ENCODE data around the gene PKN1. TPM values are rescaled to one million over a fixed set of nuclear protein-coding genes. Genes with fewer than 3 reads are reported as not detected.

The PKN1 gene
- total and polyA plus RNA-seq, 10 of the 15 experiments (the other 5 are each of a cell fraction or from before 2014, with no cell fraction given), result 1.0 to 189 (median 52.7) TPM

DNA sequence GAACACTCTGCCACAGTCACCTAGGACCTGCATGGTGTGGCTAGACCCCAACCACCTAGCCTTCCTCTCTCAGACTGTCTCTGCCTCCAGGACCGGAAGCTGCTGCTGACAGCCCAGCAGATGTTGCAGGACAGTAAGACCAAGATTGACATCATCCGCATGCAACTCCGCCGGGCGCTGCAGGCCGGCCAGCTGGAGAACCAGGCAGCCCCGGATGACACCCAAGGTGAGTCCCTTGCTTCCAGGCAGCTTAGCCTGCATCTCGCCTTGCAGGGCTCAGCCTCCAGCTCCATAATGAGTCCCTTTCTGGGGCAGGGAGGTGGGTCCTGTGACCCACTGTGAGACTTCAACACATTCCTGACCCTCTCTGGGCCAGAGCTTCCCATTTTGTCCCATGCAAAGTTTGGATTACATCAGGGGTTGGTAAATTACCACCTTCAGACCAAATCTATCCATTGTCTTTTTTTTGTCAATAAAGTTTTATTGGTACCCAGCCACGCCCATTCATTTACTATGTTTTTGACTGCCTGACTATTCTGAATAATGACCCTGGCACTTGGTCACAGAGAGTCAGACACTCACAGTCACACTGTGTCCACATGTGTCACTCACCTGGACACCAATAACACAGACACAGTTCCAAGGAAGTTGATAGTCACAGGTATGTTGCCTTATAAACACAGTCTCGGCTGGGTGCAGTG, 13.4 kb downstream of the PKN1 start (continued):
- TF ChIP-seq ZNF592 (IDR thresholded peaks at IDR 0.05), result no peak

GRCh38 chr19:14449321-14449720, 16.2 kb downstream of the PKN1 start:
- Histone ChIP-seq H3K9ac (ENCODE audit: control insufficient read depth, insufficient read depth, low read length) (no peak overlapping the region), H3K4me2 (ENCODE audit: control insufficient read depth, insufficient read depth) (no peak overlapping the region), H2AFZ (ENCODE audit: control insufficient read depth, low read depth, low read length) (no peak overlapping the region), H3K27ac (ENCODE audit: control insufficient read depth, insufficient read depth) (no peak overlapping the region), H4K20me1 (ENCODE audit: control insufficient read depth, insufficient read depth) (no peaks in the 10 kb centered on the region; the same call in 1 of the 2 replicates), H3K79me2 (ENCODE audit: control insufficient read depth, insufficient read depth, low read length) (no peaks in the 10 kb centered on the region), H3K27me3 (replicated peaks in 1 of 2; ENCODE audit: control insufficient read depth in 2 of 2, insufficient read depth in 2 of 2, low read length in 1 of 2) (no peaks in the 10 kb centered on the region), H3K9me3 (replicated peaks; ENCODE audit: control insufficient read depth, insufficient read depth, low read length) (no peaks in the 10 kb centered on the region; the same call in 2 of the 3 replicates), H3K36me3 (ENCODE audit: control insufficient read depth in 2 of 2, insufficient read depth in 2 of 2, low read length in 1 of 2) (peaks cover 27 to 40% of the 10 kb centered on the region in 2 experiments), H3K4me1 (ENCODE audit: control insufficient read depth, insufficient read depth, low read length) (no peaks in the 10 kb centered on the region), H3K4me3 (no peak overlapping the region)
- whole genome bisulfite sequencing (ENCODE audit: insufficient coverage, insufficient replicate concordance, low lambda C conversion rate, missing lambda C conversion rate), result 89% methylated on average over 6 of the region's 6 CpGs
- ChIA-PET CTCF (no interaction called here), SMC1A (ENCODE audit: uncharacterized antibody, unreplicated experiment) (no interaction called here), POLR2A (no interaction called here), RAD21 (ENCODE audit: unreplicated experiment) (no interaction called here)
- no TSS peak for BruUV-seq (replicated peaks)
- no peak for FAIRE-seq
- DNase-seq (ENCODE audit: low read depth, low spot score), result no peak
- no peak for ATAC-seq
- in situ Hi-C loops (cut with MboI), result no loop called here
- no peak for TF ChIP-seq TCF7 (IDR thresholded peaks at IDR 0.05; ENCODE audit: borderline replicate concordance)
- TF ChIP-seq TARDBP (IDR thresholded peaks at IDR 0.05; ENCODE audit: borderline replicate concordance), result no peak
- no peak for TF ChIP-seq IRF4 (IDR thresholded peaks at IDR 0.05; ENCODE audit: low read depth, low read length)
- TF ChIP-seq, protein P1, sequence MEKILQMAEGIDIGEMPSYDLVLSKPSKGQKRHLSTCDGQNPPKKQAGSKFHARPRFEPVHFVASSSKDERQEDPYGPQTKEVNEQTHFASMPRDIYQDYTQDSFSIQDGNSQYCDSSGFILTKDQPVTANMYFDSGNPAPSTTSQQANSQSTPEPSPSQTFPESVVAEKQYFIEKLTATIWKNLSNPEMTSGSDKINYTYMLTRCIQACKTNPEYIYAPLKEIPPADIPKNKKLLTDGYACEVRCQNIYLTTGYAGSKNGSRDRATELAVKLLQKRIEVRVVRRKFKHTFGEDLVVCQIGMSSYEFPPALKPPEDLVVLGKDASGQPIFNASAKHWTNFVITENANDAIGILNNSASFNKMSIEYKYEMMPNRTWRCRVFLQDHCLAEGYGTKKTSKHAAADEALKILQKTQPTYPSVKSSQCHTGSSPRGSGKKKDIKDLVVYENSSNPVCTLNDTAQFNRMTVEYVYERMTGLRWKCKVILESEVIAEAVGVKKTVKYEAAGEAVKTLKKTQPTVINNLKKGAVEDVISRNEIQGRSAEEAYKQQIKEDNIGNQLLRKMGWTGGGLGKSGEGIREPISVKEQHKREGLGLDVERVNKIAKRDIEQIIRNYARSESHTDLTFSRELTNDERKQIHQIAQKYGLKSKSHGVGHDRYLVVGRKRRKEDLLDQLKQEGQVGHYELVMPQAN (conservative IDR thresholded peaks at IDR 0.05), result no peak
- TF ChIP-seq NFIC (IDR thresholded peaks at IDR 0.05; ENCODE audit: low read depth, low read length), result no peak
- TF ChIP-seq ZNF274 (IDR thresholded peaks at IDR 0.05; ENCODE audit: insufficient read depth, insufficient read length), result no peak
- TF ChIP-seq, protein P2, sequence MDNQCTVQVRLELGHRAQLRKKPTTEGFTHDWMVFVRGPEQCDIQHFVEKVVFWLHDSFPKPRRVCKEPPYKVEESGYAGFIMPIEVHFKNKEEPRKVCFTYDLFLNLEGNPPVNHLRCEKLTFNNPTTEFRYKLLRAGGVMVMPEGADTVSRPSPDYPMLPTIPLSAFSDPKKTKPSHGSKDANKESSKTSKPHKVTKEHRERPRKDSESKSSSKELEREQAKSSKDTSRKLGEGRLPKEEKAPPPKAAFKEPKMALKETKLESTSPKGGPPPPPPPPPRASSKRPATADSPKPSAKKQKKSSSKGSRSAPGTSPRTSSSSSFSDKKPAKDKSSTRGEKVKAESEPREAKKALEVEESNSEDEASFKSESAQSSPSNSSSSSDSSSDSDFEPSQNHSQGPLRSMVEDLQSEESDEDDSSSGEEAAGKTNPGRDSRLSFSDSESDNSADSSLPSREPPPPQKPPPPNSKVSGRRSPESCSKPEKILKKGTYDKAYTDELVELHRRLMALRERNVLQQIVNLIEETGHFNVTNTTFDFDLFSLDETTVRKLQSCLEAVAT (IDR thresholded peaks at IDR 0.05), result no peak
- TF ChIP-seq, protein P3, sequence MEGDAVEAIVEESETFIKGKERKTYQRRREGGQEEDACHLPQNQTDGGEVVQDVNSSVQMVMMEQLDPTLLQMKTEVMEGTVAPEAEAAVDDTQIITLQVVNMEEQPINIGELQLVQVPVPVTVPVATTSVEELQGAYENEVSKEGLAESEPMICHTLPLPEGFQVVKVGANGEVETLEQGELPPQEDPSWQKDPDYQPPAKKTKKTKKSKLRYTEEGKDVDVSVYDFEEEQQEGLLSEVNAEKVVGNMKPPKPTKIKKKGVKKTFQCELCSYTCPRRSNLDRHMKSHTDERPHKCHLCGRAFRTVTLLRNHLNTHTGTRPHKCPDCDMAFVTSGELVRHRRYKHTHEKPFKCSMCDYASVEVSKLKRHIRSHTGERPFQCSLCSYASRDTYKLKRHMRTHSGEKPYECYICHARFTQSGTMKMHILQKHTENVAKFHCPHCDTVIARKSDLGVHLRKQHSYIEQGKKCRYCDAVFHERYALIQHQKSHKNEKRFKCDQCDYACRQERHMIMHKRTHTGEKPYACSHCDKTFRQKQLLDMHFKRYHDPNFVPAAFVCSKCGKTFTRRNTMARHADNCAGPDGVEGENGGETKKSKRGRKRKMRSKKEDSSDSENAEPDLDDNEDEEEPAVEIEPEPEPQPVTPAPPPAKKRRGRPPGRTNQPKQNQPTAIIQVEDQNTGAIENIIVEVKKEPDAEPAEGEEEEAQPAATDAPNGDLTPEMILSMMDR (IDR thresholded peaks at IDR 0.05 in 2 of 3, conservative IDR thresholded peaks at IDR 0.05 in 1 of 3; ENCODE audit: control insufficient read depth in 2 of 3, extremely low read depth in 1 of 3, insufficient read depth in 1 of 3, low read depth in 3 of 3, low read length in 3 of 3), result no peak
- intact Hi-C loops (cut with micrococcal nuclease; ENCODE audit: unreplicated experiment), result no loop called here

Data from GM12878 (cell line).